MM.1S (cell line): Measurements from ENCODE around the gene PROCA1.
"Not testable (repeated sequence)": the region's sequence is repeated elsewhere in the genome, so short reads cannot be mapped to it uniquely, and the experiment has no call there.

Source experiments
- DNase-seq: peaks from one replicate; pipeline ENCODE4 v3.0.0-alpha.2; 2015
- H2AFZ ChIP-seq: fragments of 300-600 bp; sonication (generic); 2 replicates; pipeline ENCODE4 v1.6.0; 2016; ENCODE audit warnings: antibody characterized with exemption, low read length
- H3F3A ChIP-seq: fragments of 300-600 bp; sonication (generic); 2 replicates; pipeline ENCODE4 v1.6.1; 2016; ENCODE audit warnings: mild to moderate bottlenecking, antibody characterized with exemption, low read length, moderate library complexity, mixed read lengths; ENCODE audit not compliant: insufficient read depth
- H3K27ac ChIP-seq: fragments of 300-600 bp; sonication (generic); 2 replicates; pipeline ENCODE4 v1.5.1; 2016; ENCODE audit warnings: mild to moderate bottlenecking, low read length
- H3K27me3 ChIP-seq: fragments of 300-600 bp; sonication (generic); replicated peaks from 2 replicates; pipeline ENCODE4 v1.6.0; 2016; ENCODE audit warnings: low read length; ENCODE audit not compliant: insufficient read depth
- H3K36me3 ChIP-seq: fragments of 300-600 bp; sonication (generic); replicated peaks from 2 replicates; pipeline ENCODE4 v1.6.1; 2016; ENCODE audit warnings: mild to moderate bottlenecking, low read length, mixed read lengths; ENCODE audit not compliant: insufficient read depth
- H3K4me1 ChIP-seq: fragments of 300-600 bp; sonication (generic); 2 replicates; pipeline ENCODE4 v1.6.1; 2016; ENCODE audit warnings: low read length, mixed read lengths
- H3K4me2 ChIP-seq: fragments of 300-600 bp; sonication (generic); 2 replicates; pipeline ENCODE4 v1.6.0; 2016; ENCODE audit warnings: low read depth, low read length
- H3K4me3 ChIP-seq: fragments of 300-600 bp; sonication (generic); 2 replicates; pipeline ENCODE4 v1.5.1; 2016; ENCODE audit warnings: low read length, mixed read lengths
- H3K79me2 ChIP-seq: fragments of 300-600 bp; sonication (generic); 2 replicates; pipeline ENCODE4 v1.6.1; 2016; ENCODE audit warnings: mixed run types, low read length, mixed read lengths
- H3K9ac ChIP-seq: fragments of 300-600 bp; sonication (generic); 2 replicates; pipeline ENCODE4 v1.6.1; 2016; ENCODE audit warnings: low read length, mixed read lengths
- H3K9me2 ChIP-seq: fragments of 300-600 bp; sonication (generic); replicated peaks from 2 replicates; pipeline ENCODE4 v1.6.1; 2016; ENCODE audit warnings: mild to moderate bottlenecking, low read length, mixed read lengths; ENCODE audit not compliant: insufficient read depth
- H3K9me3 ChIP-seq: fragments of 300-600 bp; sonication (generic); replicated peaks from 2 replicates; pipeline ENCODE4 v1.6.1; 2016; ENCODE audit warnings: mild to moderate bottlenecking, low read length, mixed read lengths; ENCODE audit not compliant: insufficient read depth
- H4K20me1 ChIP-seq: fragments of 300-600 bp; sonication (generic); 2 replicates; pipeline ENCODE4 v1.6.1; 2016; ENCODE audit warnings: mild to moderate bottlenecking, low read length, moderate library complexity, mixed read lengths; ENCODE audit not compliant: insufficient read depth
- EZH2 ChIP-seq: fragments of 300-600 bp; sonication (generic); optimal IDR thresholded peaks from 2 replicates; pipeline ENCODE3; 2017; ENCODE audit warnings: low read depth, mild to moderate bottlenecking, antibody characterized with exemption, low read length, mixed read lengths
- EZH2phosphoT487 ChIP-seq: fragments of 300-600 bp; sonication (generic); IDR thresholded peaks from 2 replicates; pipeline ENCODE4 v1.6.1; 2018; ENCODE audit warnings: antibody characterized with exemption, low read length
- TF ChIP-seq, protein P1 (sequence below): fragments of 300-600 bp; sonication (generic); IDR thresholded peaks from 2 replicates; pipeline ENCODE4 v1.5.1; 2016; ENCODE audit warnings: antibody characterized with exemption, low read length, mixed read lengths

PROCA1 gene

DNA sequence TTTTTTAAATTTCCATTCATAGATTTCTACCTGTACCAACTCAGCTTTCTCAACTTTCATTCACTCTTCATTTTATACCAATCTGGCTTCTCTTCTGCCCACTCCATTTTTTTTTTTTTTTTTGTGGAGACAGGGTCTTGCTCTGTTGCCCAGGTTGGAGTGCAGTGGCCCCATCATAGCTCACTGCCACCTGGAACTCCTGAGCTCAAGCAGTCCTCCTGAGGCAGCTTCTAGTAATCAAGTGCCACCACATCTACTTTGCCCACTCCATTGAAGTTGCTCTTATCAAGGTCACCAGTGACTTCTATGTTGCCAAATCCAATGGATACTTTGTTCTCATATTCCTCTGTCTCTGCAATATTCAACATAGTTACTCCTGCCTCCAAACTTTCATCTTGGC lies 48.0 kb downstream of the PROCA1 start:
- H3K27ac ChIP-seq: no peak overlapping the region
- no peaks in the 10 kb centered on the region for H3K36me3 ChIP-seq
- H4K20me1 ChIP-seq: no peaks in the 10 kb centered on the region
- H3K27me3 ChIP-seq: no peaks in the 10 kb centered on the region
- H3K9me3 ChIP-seq: no peaks in the 10 kb centered on the region
- H3K9ac ChIP-seq: no peak overlapping the region
- H2AFZ ChIP-seq: no peak overlapping the region
- peaks cover 11% of the 10 kb centered on the region for H3K4me1 ChIP-seq
- TF ChIP-seq, protein P1, sequence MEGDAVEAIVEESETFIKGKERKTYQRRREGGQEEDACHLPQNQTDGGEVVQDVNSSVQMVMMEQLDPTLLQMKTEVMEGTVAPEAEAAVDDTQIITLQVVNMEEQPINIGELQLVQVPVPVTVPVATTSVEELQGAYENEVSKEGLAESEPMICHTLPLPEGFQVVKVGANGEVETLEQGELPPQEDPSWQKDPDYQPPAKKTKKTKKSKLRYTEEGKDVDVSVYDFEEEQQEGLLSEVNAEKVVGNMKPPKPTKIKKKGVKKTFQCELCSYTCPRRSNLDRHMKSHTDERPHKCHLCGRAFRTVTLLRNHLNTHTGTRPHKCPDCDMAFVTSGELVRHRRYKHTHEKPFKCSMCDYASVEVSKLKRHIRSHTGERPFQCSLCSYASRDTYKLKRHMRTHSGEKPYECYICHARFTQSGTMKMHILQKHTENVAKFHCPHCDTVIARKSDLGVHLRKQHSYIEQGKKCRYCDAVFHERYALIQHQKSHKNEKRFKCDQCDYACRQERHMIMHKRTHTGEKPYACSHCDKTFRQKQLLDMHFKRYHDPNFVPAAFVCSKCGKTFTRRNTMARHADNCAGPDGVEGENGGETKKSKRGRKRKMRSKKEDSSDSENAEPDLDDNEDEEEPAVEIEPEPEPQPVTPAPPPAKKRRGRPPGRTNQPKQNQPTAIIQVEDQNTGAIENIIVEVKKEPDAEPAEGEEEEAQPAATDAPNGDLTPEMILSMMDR: no peak
- TF ChIP-seq EZH2 (no peak), EZH2phosphoT487 (no peak)
- peaks cover 4% of the 10 kb centered on the region; the same call in 1 of the 2 replicates for H3F3A ChIP-seq
- DNase-seq: no peak
- H3K4me2 ChIP-seq: 0 out of 2 replicates have a peak overlapping the region, but pooled peaks have one; percentile 76
- H3K79me2 ChIP-seq: peaks cover 89% of the 10 kb centered on the region
- no peaks in the 10 kb centered on the region for H3K9me2 ChIP-seq
- no peak overlapping the region for H3K4me3 ChIP-seq

DNA sequence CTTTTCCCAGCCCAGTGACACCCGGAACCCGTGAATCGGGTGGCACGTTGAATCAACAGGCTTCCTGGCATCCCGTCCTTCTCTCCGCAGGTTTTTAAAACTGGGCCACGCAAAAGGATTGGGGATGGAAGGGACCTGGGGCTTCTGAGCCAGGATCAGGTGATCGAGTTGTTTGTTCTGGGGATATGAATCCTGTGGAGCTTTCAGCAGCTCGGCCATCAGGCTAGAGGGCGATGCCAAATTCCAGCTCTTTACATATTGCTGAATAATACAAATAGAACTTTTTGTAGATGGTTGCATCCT lies 49.2 kb downstream of the PROCA1 start:
- no peaks in the 10 kb centered on the region for H3K9me2 ChIP-seq
- H3K27me3 ChIP-seq: no peaks in the 10 kb centered on the region
- peaks cover 4% of the 10 kb centered on the region; the same call in 1 of the 2 replicates for H3F3A ChIP-seq
- TF ChIP-seq EZH2 (no peak), EZH2phosphoT487 (no peak)
- TF ChIP-seq, protein P1: no peak
- peaks cover 2% of the 10 kb centered on the region; the same call in 1 of the 2 replicates for H3K36me3 ChIP-seq
- peaks cover 11% of the 10 kb centered on the region for H3K4me1 ChIP-seq
- peak overlapping the region; percentile 97 for H3K27ac ChIP-seq
- peak overlapping the region; percentile 87 for H3K4me3 ChIP-seq
- peak overlapping the region; percentile 76 for H3K4me2 ChIP-seq
- no peak for DNase-seq
- H3K9me3 ChIP-seq: no peaks in the 10 kb centered on the region
- peak overlapping the region; percentile 96 for H3K9ac ChIP-seq
- H2AFZ ChIP-seq: peak overlapping the region; percentile 94
- peaks cover 81% of the 10 kb centered on the region for H3K79me2 ChIP-seq
- H4K20me1 ChIP-seq: no peaks in the 10 kb centered on the region

DNA sequence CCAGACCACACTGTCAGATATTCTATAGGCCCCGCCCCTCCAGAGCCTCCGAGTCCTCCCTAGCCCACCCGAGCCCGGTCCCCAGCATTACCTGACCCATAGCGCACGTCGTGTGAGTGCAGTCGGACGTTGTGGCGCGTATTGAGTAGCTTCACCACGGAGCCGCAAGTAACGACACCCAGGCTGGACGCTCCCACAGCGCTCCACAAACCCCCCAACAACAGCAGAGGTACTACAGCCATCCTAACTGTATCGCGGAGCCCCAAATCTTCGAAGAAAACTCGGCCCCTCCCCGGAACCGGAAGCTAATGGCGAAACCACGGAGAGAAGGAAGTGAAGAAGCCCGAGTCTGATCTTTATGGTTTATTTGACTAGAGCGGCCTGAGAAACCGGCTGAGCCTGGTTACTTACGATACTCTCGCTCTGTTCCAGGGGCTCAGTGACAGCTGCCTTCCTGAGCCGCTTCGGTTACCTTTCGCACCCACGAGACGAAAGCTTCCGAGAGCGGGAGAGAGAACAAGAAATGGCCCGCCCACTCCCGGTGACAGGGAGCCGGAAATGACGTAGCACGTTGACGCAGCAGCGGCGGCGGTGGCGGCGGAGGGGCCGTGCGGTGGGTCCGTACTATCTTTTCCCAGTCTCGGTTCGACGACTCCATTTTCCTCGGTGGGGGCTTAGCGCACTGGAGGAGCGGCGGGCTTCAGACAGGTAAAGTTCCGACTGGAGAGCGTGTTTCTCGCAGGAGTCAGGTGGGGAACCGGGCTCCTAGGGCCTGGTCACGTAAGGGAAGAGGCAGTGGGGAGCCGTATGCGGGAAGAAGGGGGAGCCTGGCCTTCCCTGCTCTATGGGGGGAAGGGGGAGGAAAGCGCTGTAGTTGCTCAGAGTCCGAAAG lies 49.8 kb downstream of the PROCA1 start, which contains the start of the genes SDF2 and SUPT6H:
Gene SDF2, minus strand, starts transcription at position 272 of the 892 bp plus-strand sequence. Its CDS starts 30 bp downstream, at position 242.
Gene SUPT6H, plus strand, starts transcription at position 571 of the 892 bp plus-strand sequence. CDS start 11,197 bp downstream, outside the sequence.
- Histone ChIP-seq H3K27me3 (no peaks in the 10 kb centered on the region), H3F3A (peaks cover 4% of the 10 kb centered on the region; the same call in 1 of the 2 replicates), H3K9me3 (no peaks in the 10 kb centered on the region), H3K4me2 (peak within 1 kb of the TSS; percentile 77), H3K9me2 (no peaks in the 10 kb centered on the region), H3K9ac (peak within 1 kb of the TSS; percentile 96), H2AFZ (peak within 1 kb of the TSS; percentile 94), H3K4me1 (peaks cover 11% of the 10 kb centered on the region), H3K36me3 (peaks cover 2% of the 10 kb centered on the region; the same call in 1 of the 2 replicates), H4K20me1 (no peaks in the 10 kb centered on the region), H3K79me2 (peaks cover 79% of the 10 kb centered on the region), H3K27ac (peak within 1 kb of the TSS; percentile 97), H3K4me3 (peak within 1 kb of the TSS; percentile 87)
- TF ChIP-seq EZH2phosphoT487 (no peak), EZH2 (no peak)
- TF ChIP-seq, protein P1: no peak
- DNase-seq: peak; percentile 89

DNA sequence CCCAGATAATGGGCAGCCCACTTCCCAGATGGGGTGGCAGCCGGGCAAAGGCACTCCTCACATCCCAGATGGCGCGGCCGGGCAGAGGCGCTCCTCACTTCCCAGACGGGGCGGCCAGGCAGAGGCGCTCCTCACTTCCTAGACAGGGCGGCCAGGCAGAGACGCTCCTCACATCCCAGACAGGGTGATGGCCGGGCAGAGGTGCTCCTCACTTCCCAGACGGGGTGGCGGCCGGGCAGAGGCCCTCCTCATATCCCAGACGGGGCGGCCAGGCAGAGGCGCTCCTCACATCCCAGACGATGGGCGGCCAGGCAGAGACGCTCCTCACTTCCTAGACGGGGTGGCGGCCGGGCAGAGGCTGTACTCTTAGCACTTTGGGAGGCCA lies 52.2 kb downstream of the PROCA1 start:
- H3K4me3 ChIP-seq, H3K9ac ChIP-seq, H4K20me1 ChIP-seq, H3K27ac ChIP-seq, H3K36me3 ChIP-seq, H3K27me3 ChIP-seq, H3K9me3 ChIP-seq, H3K4me2 ChIP-seq, DNase-seq, H2AFZ ChIP-seq, H3K9me2 ChIP-seq: not testable (repeated sequence)
- Histone ChIP-seq H3K79me2 (peaks cover 63% of the 10 kb centered on the region), H3F3A (peaks cover 11% of the 10 kb centered on the region; the same call in 1 of the 2 replicates), H3K4me1 (peaks cover 17% of the 10 kb centered on the region)

DNA sequence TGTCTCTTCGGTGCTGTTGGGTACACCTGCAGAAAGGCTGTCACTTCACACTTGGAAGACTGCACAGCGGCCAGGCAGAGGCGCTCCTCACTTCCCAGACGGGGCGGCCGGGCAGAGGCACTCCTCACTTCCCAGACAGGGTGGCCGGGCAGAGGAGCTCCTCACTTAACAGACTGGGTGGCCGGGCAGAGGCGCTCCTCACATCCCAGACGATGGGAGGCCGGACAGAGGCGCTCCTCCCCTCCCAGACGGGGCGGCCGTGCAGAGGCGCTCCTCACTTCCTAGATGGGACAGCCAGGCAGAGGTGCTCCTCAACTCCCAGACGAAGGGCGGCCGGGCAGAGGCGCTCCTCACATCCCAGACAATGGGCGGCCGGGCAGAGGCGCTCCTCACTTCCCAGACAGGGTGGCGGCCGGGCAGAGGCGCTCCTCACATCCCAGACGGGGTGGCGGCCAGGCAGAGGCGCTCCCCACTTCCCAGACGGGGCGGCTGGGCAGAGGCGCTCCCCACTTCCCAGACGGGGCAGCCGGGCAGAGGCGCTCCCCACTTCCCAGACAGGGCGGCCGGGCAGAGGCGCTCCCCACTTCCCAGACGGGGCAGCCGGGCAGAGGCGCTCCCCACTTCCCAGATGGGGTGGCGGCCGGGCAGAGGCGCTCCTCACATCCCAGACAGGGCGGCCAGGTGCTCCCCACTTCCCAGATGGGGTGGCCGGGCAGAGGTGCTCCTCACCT lies 52.8 kb downstream of the PROCA1 start:
- H3K4me2 ChIP-seq, H3K9ac ChIP-seq, H3K27ac ChIP-seq, H3K9me3 ChIP-seq, H2AFZ ChIP-seq, H3K9me2 ChIP-seq, H3K4me3 ChIP-seq, H3K36me3 ChIP-seq, H3K27me3 ChIP-seq, H4K20me1 ChIP-seq, DNase-seq: not testable (repeated sequence)
- H3F3A ChIP-seq: peaks cover 11% of the 10 kb centered on the region; the same call in 1 of the 2 replicates
- peaks cover 17% of the 10 kb centered on the region for H3K4me1 ChIP-seq
- peaks cover 58% of the 10 kb centered on the region for H3K79me2 ChIP-seq
